Measurements from ENCODE around the gene KLHL7. TPM values are rescaled to one million over a fixed set of nuclear protein-coding genes. Genes with fewer than 3 reads are reported as not detected.

The KLHL7 gene
- polyA plus RNA-seq, 1 donor (not counting 4 experiments of a cell fraction or from before 2014, with no cell fraction given) = 43.1 TPM

- Histone ChIP-seq H3K4me2 (ENCODE audit: control insufficient read depth, extremely low read depth, insufficient read depth, low read depth, low read length) (no peak overlapping the region), H3K27ac (ENCODE audit: control insufficient read depth, insufficient read depth, low read length) (no peak overlapping the region), H3K27me3 (ENCODE audit: control insufficient read depth, extremely low read depth, insufficient read depth, low read length) (no peaks in the 10 kb centered on the region), H3K4me1 (ENCODE audit: control insufficient read depth, extremely low read depth, insufficient read depth, low read length) (no peaks in the 10 kb centered on the region), H3K4me3 (ENCODE audit: control insufficient read depth in 2 of 3, extremely low read depth in 1 of 3, insufficient read depth in 2 of 3, low read depth in 1 of 3, low read length in 3 of 3) (no peak overlapping the region), H3K9ac (ENCODE audit: control insufficient read depth, extremely low read depth, insufficient read depth, low read length) (no peak overlapping the region), H3K79me2 (ENCODE audit: control insufficient read depth, insufficient read depth, low read length) (peaks cover 22% of the 10 kb centered on the region), H4K20me1 (ENCODE audit: control insufficient read depth, extremely low read depth, insufficient read depth, low read length) (no peaks in the 10 kb centered on the region), H2AFZ (ENCODE audit: control insufficient read depth, low read length) (no peak overlapping the region), H3K9me3 (ENCODE audit: control insufficient read depth, low read depth, low read length) (no peaks in the 10 kb centered on the region), H3K9me1 (ENCODE audit: control insufficient read depth, extremely low read depth, insufficient read depth, low read length) (no peaks in the 10 kb centered on the region), H3K36me3 (ENCODE audit: control insufficient read depth in 2 of 2, extremely low read depth in 1 of 2, insufficient read depth in 2 of 2, low read length in 2 of 2) (peaks cover 0 to 1% of the 10 kb centered on the region in 2 experiments)
- dilution Hi-C loops (cut with MboI; ENCODE audit: extremely low pct_ligation_motif_present, low sequenced_read_pairs) = no loop called here
- FAIRE-seq = no peak
- TF ChIP-seq, protein P1, sequence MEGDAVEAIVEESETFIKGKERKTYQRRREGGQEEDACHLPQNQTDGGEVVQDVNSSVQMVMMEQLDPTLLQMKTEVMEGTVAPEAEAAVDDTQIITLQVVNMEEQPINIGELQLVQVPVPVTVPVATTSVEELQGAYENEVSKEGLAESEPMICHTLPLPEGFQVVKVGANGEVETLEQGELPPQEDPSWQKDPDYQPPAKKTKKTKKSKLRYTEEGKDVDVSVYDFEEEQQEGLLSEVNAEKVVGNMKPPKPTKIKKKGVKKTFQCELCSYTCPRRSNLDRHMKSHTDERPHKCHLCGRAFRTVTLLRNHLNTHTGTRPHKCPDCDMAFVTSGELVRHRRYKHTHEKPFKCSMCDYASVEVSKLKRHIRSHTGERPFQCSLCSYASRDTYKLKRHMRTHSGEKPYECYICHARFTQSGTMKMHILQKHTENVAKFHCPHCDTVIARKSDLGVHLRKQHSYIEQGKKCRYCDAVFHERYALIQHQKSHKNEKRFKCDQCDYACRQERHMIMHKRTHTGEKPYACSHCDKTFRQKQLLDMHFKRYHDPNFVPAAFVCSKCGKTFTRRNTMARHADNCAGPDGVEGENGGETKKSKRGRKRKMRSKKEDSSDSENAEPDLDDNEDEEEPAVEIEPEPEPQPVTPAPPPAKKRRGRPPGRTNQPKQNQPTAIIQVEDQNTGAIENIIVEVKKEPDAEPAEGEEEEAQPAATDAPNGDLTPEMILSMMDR (optimal IDR thresholded peaks at IDR 0.05 in 1 of 3, IDR thresholded peaks at IDR 0.05 in 1 of 3, conservative IDR thresholded peaks at IDR 0.05 in 1 of 3; ENCODE audit: extremely low read depth in 1 of 3, insufficient read depth in 2 of 3, low read length in 3 of 3) = no peak
- no peak for TF ChIP-seq EZH2 (IDR thresholded peaks at IDR 0.05; ENCODE audit: low read length)
- DNase-seq (ENCODE audit: low read depth, low spot score) = no peak
Measured at GRCh38 chr7:23117841-23118240, 12.3 kb downstream of the KLHL7 start.

- no peak overlapping the region for H3K27ac ChIP-seq (ENCODE audit: control insufficient read depth, insufficient read depth, low read length)
- no peak overlapping the region for H3K4me2 ChIP-seq (ENCODE audit: control insufficient read depth, extremely low read depth, insufficient read depth, low read depth, low read length)
- dilution Hi-C loops (cut with MboI; ENCODE audit: extremely low pct_ligation_motif_present, low sequenced_read_pairs) = no loop called here
- H3K4me3 ChIP-seq (ENCODE audit: control insufficient read depth in 2 of 3, extremely low read depth in 1 of 3, insufficient read depth in 2 of 3, low read depth in 1 of 3, low read length in 3 of 3) = no peak overlapping the region
- FAIRE-seq (no peak), DNase-seq (ENCODE audit: low read depth, low spot score) (no peak)
- H3K4me1 ChIP-seq (ENCODE audit: control insufficient read depth, extremely low read depth, insufficient read depth, low read length) = no peaks in the 10 kb centered on the region
- peaks cover 17% of the 10 kb centered on the region for H3K79me2 ChIP-seq (ENCODE audit: control insufficient read depth, insufficient read depth, low read length)
- H3K9me1 ChIP-seq (ENCODE audit: control insufficient read depth, extremely low read depth, insufficient read depth, low read length) = no peaks in the 10 kb centered on the region
- no peaks in the 10 kb centered on the region for H4K20me1 ChIP-seq (ENCODE audit: control insufficient read depth, extremely low read depth, insufficient read depth, low read length)
- no peaks in the 10 kb centered on the region for H3K9me3 ChIP-seq (ENCODE audit: control insufficient read depth, low read depth, low read length)
- H3K9ac ChIP-seq (ENCODE audit: control insufficient read depth, extremely low read depth, insufficient read depth, low read length) = no peak overlapping the region
- no peaks in the 10 kb centered on the region for H3K27me3 ChIP-seq (ENCODE audit: control insufficient read depth, extremely low read depth, insufficient read depth, low read length)
- H2AFZ ChIP-seq (ENCODE audit: control insufficient read depth, low read length) = no peak overlapping the region
- peaks cover 0 to 1% of the 10 kb centered on the region in 2 experiments for H3K36me3 ChIP-seq (ENCODE audit: control insufficient read depth in 2 of 2, extremely low read depth in 1 of 2, insufficient read depth in 2 of 2, low read length in 2 of 2)
- TF ChIP-seq EZH2 (IDR thresholded peaks at IDR 0.05; ENCODE audit: low read length) = no peak
Measured at GRCh38 chr7:23120106-23120505, 14.5 kb downstream of the KLHL7 start.

DNA sequence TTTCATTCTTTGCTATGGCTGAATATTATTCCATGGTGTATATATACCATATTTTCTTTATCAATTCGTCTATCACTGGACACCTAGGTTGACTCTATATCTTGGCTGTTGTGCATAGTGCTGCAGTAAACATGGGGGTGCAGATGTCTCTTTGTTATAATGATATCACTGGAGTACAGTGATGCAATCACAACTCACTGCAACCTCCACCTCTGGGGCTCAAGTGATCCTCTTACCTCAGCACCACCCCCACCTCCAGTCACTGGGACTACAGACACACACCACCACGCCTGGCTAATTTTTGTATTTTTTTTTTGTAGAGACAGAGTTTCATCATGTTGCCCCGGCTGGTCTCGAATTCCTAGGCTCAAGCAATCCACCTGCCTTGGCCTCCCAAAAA is 15.6 kb downstream of the KLHL7 start:
- no peaks in the 10 kb centered on the region for H3K9me3 ChIP-seq (ENCODE audit: control insufficient read depth, low read depth, low read length)
- H3K9me1 ChIP-seq (ENCODE audit: control insufficient read depth, extremely low read depth, insufficient read depth, low read length) = no peaks in the 10 kb centered on the region
- no peak overlapping the region for H2AFZ ChIP-seq (ENCODE audit: control insufficient read depth, low read length)
- H3K9ac ChIP-seq (ENCODE audit: control insufficient read depth, extremely low read depth, insufficient read depth, low read length) = no peak overlapping the region
- H3K79me2 ChIP-seq (ENCODE audit: control insufficient read depth, insufficient read depth, low read length) = peaks cover 17% of the 10 kb centered on the region
- peaks cover 0 to 5% of the 10 kb centered on the region in 2 experiments for H3K36me3 ChIP-seq (ENCODE audit: control insufficient read depth in 2 of 2, extremely low read depth in 1 of 2, insufficient read depth in 2 of 2, low read length in 2 of 2)
- DNase-seq (ENCODE audit: low read depth, low spot score) = no peak
- no peaks in the 10 kb centered on the region for H3K27me3 ChIP-seq (ENCODE audit: control insufficient read depth, extremely low read depth, insufficient read depth, low read length)
- no peak overlapping the region for H3K27ac ChIP-seq (ENCODE audit: control insufficient read depth, insufficient read depth, low read length)
- no peak for TF ChIP-seq EZH2 (IDR thresholded peaks at IDR 0.05; ENCODE audit: low read length)
- TF ChIP-seq, protein P1 (optimal IDR thresholded peaks at IDR 0.05 in 1 of 3, IDR thresholded peaks at IDR 0.05 in 1 of 3, conservative IDR thresholded peaks at IDR 0.05 in 1 of 3; ENCODE audit: extremely low read depth in 1 of 3, insufficient read depth in 2 of 3, low read length in 3 of 3) = no peak
- H3K4me2 ChIP-seq (ENCODE audit: control insufficient read depth, extremely low read depth, insufficient read depth, low read depth, low read length) = no peak overlapping the region
- no peaks in the 10 kb centered on the region for H4K20me1 ChIP-seq (ENCODE audit: control insufficient read depth, extremely low read depth, insufficient read depth, low read length)
- dilution Hi-C loops (cut with MboI; ENCODE audit: extremely low pct_ligation_motif_present, low sequenced_read_pairs) = no loop called here
- FAIRE-seq = no peak
- H3K4me3 ChIP-seq (ENCODE audit: control insufficient read depth in 2 of 3, extremely low read depth in 1 of 3, insufficient read depth in 2 of 3, low read depth in 1 of 3, low read length in 3 of 3) = no peak overlapping the region
- no peaks in the 10 kb centered on the region for H3K4me1 ChIP-seq (ENCODE audit: control insufficient read depth, extremely low read depth, insufficient read depth, low read length)
